Ammon's horn (tissue), 1 donor: Measurements from ENCODE around the gene ATG10.

Experiments used
- DNase-seq: peaks from one replicate; pipeline ENCODE4 v3.0.0-alpha.2; 2016; ENCODE audit warnings: low spot score

Gene ATG10

DNA sequence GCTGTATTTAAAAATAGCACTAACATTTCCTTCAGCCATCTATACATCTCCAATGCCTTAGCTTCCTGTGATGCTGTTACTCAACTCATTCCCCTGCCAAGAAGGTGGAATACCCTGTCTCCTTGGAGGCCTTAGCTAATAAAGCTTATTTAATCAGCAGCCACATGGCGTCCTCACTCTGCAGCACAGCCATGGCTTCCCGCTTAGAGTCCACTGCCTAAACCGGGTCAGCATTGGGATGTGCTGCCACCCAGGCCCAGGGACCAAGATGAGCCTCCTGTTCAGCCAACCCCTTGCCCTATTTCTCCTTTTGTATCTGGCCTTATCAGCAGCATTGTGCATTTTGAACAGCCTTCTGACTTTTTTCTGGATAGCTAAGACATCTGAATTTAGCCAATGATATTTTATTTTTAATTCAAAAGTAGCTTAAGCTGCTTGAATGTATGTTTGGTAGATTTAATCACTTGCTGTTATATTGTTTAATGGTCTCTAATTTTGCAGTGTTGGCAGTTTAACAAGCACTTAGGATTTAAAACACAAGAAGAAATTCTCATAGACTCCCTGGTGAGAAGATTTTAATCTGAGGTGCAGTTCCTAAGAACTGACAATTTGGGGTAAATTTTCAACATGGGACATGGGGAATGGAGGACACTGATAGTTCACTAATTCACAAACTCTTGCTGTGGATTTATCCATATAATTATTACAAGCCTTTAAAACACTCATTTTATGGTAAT, 193.3 kb downstream of the ATG10 start:
- peak; percentile 32 for DNase-seq

DNA sequence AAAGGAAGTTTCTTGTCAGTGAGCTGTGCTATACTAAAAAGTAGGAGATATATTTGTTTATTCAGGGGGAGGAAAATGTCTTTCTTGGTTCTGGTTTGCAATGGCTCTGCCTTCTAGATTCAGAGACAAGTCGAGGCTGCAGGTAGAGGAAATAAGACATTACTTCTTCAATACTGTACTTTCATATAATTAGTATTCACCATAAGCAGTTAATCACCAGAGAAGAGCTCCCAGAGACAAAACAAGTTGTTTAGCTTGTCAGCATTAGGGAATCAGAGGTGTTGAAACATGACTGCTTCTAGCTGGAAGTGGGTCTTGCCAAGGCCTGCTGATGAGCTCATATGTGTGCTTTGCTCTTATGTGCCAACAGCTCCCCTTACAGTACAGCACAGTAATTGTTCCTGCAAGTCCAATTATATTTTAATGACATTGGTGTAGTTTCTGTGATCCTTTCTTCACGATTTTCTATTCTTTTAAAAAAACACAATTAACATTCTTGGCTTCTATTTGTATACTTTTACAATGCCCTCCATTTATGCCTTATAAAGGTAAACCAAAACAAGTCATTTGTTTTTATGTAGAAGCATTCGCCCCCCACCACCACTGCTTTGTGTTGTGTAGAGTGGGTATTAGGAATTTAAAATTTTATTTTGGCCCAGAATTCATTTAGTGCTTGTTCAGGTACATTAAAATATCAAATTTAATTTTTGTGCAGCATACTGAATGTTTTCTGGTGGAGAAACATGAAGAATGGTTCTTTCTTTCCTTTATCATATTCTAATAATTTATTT, 194.1 kb downstream of the ATG10 start:
- peak; percentile 96 for DNase-seq

DNA sequence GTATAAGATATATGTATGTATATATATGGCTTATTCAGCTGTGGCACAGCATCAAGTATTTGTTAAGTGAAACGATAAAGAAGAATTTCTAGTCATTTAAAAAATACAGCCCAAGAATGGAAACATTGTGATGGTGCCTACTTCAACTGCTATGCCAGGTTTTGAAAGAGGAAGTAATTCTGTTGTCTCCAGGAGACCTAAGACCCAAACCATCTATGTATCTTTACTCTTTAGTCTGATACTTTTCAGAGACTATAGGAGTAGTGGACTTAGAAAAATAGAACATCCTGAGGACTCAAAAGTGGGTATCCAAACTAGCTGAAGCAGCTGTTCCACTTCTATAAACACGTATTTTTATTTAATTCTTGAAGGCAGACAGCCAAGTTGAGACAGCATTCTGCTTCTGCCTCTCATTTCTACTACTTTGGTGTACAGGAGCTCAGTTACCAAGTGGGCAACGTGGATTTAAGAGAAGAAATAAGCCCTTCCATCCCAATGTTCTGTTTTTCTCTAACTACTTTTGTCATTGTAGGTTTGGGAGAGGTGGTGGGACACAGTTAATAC, 195.6 kb downstream of the ATG10 start:
- no peak for DNase-seq

DNA sequence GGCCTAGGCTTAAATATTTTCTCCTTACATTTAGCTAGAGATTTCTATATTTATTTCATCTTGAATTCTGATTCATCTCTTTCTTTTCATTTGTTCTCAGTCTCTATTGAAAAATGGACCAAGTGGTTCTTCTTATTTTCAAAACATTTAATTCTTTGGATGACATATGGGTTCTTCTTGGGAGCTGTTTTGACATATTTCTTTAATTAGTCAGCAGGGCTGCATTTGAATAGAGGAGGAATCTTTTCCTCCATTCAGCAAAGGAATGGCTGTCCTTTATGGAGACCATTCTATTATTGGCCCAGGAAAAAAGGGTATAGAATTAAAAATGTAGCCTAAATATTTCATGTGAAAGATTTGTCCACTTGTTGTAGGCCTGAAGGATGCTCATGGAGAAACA, 196.5 kb downstream of the ATG10 start:
- no peak for DNase-seq

DNA sequence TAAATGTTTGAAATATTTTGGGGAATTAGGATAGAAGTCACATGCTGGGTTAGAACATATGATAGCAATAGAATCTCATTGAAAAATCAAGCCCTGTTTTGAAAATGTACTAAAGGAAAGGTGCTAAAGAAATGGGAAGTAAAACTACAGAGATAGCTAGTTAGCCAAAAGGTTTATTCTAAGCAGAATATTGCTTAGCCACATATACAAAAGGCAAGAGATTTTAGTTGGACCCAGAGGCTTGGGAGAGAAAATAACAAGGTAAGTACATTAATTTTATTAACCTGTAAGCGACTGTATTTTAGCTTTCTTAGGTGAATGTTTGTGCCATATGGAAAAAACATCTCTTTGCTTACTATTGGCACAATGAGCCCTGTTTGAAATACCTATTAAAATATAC, 198.1 kb downstream of the ATG10 start:
- DNase-seq: no peak

DNA sequence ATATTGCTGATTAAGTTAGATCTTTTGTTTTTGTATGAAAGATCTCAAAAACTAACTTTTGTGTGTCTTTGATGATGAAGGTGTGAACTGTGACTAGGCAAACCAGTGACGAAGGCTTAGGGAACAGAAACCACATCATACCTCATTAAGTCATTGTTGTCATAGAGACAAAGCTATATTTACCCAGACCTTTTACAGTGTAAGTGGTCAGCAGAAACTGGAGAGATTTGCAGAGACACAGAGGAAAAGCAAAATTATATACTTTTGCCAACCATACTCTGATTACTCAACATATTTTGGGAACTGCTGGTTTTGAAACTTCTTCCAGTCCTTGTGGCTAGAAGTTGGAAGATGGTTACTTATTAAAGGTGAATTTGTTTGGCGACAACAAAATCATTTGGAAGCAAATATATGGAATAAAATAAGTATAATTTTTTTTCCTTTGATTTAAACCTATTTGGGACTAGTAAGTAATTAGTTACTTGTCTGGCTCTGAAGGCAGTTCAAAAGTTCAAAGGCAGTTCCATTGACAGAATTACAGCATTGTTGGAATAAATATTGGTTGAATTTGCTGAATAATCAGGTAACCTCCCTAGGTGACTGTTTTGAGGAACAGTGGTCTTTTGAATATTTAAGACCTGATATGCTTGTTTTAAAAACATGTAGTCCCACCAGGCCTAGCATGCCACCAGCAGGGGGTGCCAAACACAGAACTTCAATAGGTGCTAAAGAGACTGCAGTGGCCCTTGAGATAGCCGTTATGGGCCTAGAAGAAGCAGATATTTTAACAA, 202.5 kb downstream of the ATG10 start:
- peak; percentile 42 for DNase-seq

DNA sequence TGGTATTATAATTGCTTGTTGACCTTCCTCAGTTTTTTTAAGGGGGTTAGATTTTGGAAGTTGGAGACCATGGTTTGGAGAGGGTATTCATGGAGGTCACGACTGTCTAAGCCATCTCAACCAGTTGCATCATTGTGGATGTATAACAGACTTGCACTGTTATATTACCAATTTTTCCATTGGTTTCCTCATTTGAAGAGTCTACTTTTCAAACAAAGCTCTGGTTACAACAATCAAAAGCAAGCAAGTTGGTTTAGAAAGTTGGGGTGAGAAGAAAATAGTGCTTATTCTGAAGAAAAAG, 203.0 kb downstream of the ATG10 start:
- DNase-seq: no peak

DNA sequence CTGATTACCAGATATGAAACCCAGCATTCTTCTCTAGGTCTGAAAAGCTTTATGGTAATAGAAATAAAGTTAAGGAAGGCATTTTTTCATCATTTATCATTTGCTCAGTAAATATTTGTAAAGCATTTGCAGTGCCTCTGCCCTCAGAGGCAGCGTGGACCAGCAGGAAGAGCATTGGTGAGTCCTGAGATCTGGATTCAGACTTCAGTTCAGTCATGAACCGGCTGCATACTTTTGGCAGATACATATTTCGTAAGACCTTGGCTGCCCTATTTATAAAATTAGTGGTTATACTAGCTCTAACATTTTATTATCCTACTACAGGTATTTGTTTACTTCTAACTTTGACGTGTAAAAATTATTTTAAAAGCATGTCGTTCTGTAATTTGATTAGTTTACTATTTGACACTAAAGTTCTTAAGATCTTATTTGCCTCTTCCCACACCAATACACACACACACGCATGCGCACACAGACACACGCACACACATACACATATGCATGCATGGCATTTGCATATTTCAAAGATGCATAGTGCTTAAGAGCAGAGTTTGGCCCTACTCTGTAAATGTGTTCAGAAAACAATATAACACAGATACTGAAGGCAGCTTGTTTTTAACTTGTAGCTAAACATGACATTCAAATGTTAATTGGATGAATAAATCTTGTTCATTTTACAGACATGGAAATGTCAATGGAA, 204.4 kb downstream of the ATG10 start:
- DNase-seq: no peak

DNA sequence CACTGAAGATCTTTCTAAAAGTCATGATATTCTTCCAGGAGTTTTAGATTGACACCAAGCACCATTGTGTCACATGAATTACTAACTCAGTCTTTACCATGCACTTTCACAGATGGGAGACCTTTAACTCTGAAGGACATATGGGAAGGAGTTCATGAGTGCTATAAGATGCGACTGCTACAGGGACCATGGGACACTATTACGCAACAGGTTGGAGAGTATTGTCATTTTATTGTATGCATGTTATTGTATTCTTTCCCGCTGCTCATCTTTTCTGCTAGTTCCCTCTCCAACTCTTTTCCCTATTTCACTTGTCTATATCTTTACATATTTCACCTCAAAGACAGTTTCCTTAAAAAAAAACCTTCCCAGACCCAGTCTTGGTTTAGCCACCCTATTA, 206.6 kb downstream of the ATG10 start:
- no peak for DNase-seq

DNA sequence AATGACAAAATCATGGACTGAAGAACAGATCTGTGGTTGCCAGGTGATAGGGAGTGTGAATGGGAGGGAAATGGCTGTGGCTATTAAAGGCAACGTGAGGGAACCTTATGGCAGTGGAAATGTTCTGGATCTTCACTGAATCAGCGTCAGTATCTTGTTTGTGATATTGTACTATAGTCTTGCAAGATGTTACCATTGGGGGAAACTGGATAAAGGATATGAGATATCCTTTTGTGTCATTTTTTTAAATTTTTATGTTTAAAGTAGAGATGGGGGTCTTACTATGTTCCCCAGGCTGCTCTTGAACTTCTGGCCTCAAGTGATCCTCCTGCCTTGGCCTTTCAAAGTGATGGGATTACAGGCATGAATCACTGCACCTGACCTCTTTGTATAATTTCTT, 210.8 kb downstream of the ATG10 start:
- DNase-seq: no peak

DNA sequence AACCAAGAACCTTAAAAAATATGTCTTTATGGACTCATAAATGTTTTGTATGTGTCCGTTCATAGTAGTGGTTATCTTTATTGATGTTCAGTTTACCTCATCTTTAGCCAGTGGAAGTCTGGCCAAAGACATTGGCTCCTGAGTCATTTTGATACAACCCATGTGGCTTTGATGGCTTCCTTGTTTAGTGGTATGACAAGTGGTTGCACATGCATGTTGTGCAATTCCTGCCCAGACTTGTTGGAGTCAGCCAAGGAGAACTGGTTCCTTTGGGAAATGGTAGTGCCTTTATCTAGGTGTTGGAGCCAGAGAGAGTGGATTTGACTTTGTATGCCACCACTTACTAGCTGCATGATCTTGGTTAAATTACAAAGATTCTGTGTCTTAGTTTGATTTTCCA, 212.0 kb downstream of the ATG10 start:
- DNase-seq: no peak

DNA sequence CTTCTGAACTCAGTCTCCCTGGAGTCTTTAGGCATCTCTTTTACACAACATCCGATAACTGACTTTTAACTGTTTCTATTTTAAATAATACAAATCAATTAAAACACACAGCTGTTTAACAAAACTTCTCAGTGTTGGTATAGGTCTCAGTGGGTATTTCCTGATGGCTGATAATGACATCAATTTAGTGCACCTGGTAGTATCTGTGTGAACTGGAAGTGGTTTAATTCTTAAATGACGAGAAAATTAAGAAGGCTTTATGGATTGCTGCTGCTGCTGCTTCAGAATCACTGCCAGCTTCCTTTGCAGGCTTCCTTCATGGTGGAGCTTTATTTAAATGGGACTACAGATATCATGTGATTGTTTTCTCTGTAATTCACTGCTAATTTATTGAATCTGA, 214.0 kb downstream of the ATG10 start:
- DNase-seq: no peak

DNA sequence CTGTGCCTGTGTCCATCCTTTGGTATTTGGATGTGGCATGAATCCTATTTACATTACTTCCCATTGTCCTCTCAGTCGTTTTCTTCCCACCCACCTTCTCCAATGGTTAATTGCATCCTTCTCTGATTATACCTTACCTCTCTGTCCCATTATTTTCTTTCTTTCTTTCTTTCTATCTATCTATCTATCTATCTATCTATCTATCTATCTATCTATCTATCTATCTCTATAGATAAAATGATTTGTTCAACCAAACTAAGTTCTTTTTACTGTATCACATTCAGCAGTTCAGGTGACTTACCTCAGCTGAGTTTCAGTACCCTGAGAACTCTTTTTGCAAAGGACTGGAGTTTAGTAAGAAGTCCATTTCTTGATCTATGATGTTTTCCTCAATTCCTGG, 225.7 kb downstream of the ATG10 start:
- no peak for DNase-seq

DNA sequence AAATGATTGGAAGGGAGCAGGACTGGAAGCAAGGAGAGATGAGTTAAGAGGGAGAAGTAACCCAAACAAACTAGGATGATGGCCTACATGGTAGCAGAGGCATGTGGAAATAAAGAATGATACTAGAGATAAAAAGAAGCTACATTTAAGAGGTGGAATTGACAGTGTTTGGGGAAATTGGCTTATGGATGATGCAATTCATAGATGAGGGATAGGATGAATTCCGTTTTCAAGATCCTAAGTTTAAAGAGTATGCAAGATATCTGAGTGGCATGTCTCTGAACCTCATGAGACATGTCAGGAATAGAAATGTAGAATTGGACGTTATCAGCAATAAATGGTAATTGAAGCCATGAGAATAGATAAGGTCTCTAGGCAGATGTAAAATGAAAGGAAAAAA, 232.7 kb downstream of the ATG10 start:
- DNase-seq: no peak

DNA sequence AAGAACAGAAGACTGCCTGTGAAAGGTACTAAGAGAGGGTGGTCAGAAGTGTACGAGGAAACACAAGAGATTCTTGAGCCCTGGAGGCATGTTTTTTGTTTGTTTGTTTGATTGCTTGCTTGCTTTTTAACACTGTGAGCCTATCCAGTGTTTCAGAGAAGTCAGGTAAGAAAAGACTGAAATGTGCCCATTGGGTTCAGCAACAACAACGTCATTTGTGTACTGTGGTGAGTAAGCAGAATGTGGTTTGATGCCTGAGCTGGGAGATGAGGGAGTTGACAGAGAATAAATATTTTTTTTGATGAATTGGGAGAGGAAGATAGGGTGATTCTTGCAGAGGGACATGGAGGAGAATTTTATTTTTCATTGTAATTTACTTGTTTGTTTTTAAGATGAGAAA, 233.2 kb downstream of the ATG10 start:
- DNase-seq: no peak

DNA sequence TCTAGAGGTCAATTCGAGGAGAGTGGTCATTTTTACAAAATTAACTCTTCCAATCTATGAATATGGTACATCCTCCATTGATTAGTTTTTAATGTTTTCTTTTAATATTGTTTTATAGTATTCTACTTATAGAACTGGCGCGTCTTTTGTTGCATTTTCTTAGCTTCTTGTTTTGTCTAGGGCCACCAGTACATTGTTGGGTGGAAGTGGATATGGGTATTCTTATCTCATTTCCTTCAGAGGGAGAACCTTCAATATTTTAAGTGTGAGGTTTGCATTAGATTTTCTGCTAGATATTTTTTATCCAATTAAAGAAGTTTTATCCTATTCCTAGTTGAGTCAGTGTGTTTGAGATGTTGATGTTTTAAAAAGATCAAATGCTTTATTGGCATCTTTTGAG, 236.5 kb downstream of the ATG10 start:
- DNase-seq: no peak

DNA sequence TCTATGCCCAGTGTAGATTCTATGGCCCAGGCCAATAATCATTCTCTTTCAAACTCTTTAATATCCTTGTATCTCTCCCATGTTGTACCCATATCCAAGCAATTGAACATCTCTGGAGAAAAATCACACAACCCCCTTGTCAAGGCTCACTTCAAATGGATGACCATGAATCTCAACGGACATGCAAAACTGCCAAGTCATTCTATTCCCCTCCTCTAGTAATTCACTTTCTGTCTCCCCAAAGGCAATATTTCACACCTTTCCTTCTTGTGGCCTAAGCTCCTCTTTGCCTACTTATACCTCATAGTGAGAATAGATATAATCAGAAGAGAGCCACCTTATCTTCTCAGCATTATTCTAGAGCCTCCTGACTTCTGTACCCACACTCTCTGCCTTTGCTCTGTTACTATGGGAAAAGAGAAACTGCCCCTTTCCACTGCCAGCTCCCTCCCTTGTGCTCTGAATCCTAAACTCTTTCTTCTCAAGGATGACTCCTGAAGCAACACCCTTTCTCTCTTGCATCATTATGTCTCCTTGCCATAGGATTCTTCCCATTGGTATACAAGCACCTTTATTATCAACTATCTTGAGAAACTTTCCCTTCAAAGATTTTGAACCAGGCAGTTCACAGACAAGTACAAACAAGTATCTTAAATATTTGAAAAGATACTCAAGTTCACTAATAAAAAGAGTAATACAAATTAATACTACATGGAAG, 240.2 kb downstream of the ATG10 start:
- DNase-seq: no peak

DNA sequence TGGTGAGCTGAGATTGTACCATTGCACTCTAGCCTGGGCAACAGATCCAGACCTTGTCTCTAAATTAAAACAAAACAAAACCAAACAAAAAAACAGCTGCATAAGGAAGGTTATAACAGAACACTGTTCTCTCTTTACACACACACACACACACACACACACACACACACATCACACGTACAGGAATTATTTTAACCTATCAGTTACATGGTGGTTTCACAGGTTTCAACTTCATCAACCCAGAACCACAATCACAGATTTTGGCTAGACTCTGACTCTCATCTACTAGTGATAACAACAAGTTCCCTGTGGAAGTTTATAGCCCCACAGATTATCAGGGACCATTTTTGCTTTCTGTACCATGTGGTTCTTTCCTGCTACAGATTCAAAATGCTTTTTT, 246.1 kb downstream of the ATG10 start:
- no peak for DNase-seq

DNA sequence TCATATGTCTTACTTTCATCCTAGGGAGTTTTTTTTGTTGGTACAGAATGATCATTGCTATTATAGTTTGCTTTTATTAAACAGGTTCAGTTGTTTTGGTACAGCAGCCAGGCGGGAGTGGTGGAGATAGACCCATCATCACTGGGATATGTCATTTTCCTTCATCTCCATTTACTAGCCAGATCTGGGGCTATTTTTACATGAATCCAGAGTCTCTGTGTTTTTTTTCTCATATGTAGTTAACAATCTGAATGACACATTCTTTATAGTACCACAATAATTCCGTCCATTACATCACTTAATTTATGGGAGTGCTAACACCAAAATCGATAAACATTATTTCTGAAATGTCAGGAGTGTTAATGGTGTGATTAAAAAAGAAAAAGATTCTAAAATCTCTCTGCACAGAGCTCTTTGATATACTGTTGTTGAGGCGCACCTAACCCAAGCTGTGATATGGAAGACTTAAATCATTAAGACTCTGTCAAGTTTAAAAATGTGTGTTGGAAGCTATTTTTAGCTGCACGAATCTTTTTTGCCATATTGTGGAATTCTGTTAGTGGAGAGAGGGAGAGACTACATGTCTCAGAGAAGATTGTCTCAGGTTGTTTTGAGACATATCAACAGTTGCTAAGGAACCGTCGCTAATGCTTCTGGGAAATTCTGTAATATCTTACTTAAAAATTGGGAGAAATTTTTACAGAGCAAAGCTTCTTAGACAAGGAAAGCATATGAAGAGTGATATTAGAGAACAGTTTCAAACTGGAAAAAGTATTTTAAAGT, 246.7 kb downstream of the ATG10 start:
- no peak for DNase-seq

DNA sequence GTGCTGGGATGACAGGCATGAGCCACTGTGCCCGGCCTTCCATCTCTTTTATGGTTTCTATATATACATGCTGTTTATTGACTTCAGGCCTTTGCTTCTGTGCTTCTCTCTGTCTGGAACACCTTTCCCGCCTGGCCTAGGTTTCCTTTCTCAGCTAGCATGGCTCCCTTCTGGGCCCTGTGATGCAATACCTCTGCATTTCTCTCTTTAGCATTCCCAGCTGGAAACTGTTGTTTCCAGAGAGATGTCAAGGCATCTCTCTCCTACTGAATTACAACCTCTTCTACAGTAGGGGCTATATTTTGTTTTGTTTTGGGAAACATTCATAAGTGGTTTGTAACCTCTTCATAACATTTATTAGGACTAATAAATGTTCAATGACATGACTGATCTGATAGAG, 249.2 kb downstream of the ATG10 start:
- DNase-seq: no peak
